Smooth muscle cell (in vitro differentiated cells): Measurements from ENCODE around the gene CDK6. TPM values are rescaled to one million over a fixed set of nuclear protein-coding genes. Genes with fewer than 3 reads are reported as not detected.

Experiments used
- DNase-seq: peaks from one replicate; lab custom pipeline; 2025; ENCODE audit not compliant: unreplicated experiment; lab: John Stamatoyannopoulos, UW
- H2AFZ ChIP-seq: fragments of 200-600 bp; sonication (generic); 2 replicates; pipeline ENCODE4 v1.6.0; 2016; ENCODE audit warnings: antibody characterized with exemption, low read depth, mild to moderate bottlenecking
- H3F3A ChIP-seq: fragments of 200-600 bp; sonication (generic); 2 replicates; pipeline ENCODE4 v1.6.0; 2017; ENCODE audit warnings: antibody characterized with exemption, low read depth
- H3K27ac ChIP-seq: fragments of 200-600 bp; sonication (generic); 2 replicates; pipeline ENCODE4 v1.5.1; 2016; ENCODE audit warnings: low read depth, mild to moderate bottlenecking
- H3K27me3 ChIP-seq: fragments of 200-600 bp; sonication (generic); 2 replicates; pipeline ENCODE4 v1.6.1; 2016; ENCODE audit warnings: low read depth, mild to moderate bottlenecking
- H3K36me3 ChIP-seq: fragments of 200-600 bp; sonication (generic); 2 replicates; pipeline ENCODE4 v1.5.1; 2016; ENCODE audit warnings: low read depth
- H3K4me1 ChIP-seq: fragments of 200-600 bp; sonication (generic); 2 replicates; pipeline ENCODE4 v1.5.1; 2016; ENCODE audit warnings: low read depth
- H3K4me2 ChIP-seq: fragments of 200-600 bp; sonication (generic); 2 replicates; pipeline ENCODE4 v1.6.0; 2016; ENCODE audit warnings: mild to moderate bottlenecking
- H3K4me3 ChIP-seq: fragments of 200-600 bp; sonication (generic); 2 replicates; pipeline ENCODE4 v1.5.1; 2016; ENCODE audit warnings: mild to moderate bottlenecking
- H3K79me2 ChIP-seq: fragments of 200-600 bp; sonication (generic); 2 replicates; pipeline ENCODE4 v1.6.0; 2016; ENCODE audit warnings: low read depth, mild to moderate bottlenecking
- H3K9ac ChIP-seq: fragments of 200-600 bp; sonication (generic); 2 replicates; pipeline ENCODE4 v1.6.0; 2016; ENCODE audit warnings: low read depth
- H3K9me3 ChIP-seq: fragments of 200-600 bp; sonication (generic); replicated peaks from 2 replicates; pipeline ENCODE4 v1.5.1; 2016; ENCODE audit warnings: low read depth
- H4K20me1 ChIP-seq: fragments of 200-600 bp; sonication (generic); 2 replicates; pipeline ENCODE4 v1.6.0; 2016; ENCODE audit warnings: low read depth
- CTCF ChIP-seq: fragments of 200-600 bp; sonication (generic); IDR thresholded peaks from 2 replicates; pipeline ENCODE4 v1.5.1; 2017; ENCODE audit warnings: borderline replicate concordance, mild to moderate bottlenecking, antibody characterized with exemption; ENCODE audit not compliant: insufficient read depth, poor library complexity, severe bottlenecking
- WGBS: methylation state at CpG from one replicate; pipeline ENCODE4 v1.1.7; 2016; ENCODE audit warnings: low lambda C conversion rate; 5-methylcytosine and 5-hydroxymethylcytosine counted together
- polyA plus RNA-seq: library from polyadenylated mRNA; unstranded; fragments of >200 nt; fragmentation: Nextera tagmentation; extraction: Ambion mirVana; gene quantifications from 2 replicates; pipeline ENCODE4 v1.2.1, GENCODE V29; 2016
- total RNA-seq: library from RNA; depleted of rRNA; stranded (reverse); fragments of >200 nt; gene quantifications from 2 replicates; pipeline ENCODE4 v1.2.3, GENCODE V29; 2014

Gene CDK6
- total and polyA plus RNA-seq, 2 experiments from 2014 or later = 34.2 to 99.2 TPM

DNA sequence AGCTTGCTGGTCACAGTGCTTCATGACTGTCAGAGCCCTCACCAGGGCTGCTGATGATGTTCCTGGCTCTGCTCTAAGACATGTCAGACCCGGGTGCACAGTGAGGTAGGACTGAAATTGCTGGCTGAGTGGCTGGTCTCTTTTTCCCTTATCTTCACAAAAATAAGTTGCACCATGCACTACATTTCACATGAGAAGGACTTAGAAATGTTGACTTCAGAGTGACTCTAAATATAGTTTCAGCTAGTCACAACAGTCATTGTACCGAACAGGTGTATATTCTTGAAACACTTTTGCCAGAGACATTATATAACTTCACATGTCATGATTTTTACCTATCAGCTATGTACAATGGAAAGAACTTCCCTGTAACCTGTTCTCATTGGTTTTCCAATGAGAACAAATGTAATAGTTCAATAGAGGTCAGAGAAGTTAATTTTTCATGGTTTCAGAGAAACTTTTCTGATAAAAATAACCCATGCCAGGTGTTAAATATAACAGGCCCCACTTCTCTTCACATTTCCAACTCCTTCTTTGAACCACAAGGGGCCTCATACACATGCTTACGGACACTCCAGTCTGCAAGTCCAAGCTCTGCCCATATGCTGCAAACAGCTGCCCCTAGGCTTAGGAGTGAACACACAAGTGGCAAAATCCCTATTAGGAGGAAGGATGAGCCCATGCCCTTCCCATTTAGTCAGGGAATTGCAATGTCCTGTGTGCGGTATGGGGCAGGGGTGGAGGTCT lies 115.6 kb downstream of the CDK6 start:
- WGBS = 91% methylated on average over 4 of the region's 4 CpGs
- H3K4me2 ChIP-seq = no peak overlapping the region
- TF ChIP-seq CTCF = no peak

DNA sequence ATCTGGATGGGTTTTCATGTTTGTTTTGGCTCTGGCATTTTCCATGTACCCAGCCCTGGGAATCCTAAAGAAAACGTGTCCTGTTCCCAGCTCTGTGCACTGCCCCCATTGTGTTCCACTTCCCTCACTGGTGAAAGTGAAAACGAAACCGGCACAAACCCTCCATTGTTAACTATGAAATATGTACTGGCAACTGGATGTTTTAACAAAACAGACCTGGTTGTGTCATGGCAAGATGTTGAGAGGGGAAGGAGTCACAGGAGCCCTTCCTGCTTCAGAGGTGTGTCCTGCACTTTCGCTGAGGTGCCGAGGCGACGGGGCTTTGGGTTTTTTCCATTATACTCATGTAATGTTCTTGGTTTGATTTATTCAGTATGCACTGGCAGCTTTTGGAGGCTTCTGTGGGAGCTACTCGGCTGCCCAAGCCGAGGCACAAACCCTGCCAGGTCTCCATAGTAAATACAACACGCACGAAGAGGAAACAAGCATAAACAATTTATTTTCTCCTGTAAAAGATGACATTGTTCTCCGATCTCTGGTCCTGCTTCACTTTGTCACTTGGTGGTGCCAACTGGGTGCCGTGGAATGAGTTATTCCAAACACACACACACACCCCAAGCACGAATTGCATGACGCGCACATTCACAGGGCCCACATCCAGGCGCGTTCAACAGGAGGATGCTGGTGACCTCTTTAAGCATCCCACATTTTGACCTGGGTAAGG lies 118.2 kb downstream of the CDK6 start:
- no peaks in the 10 kb centered on the region for H3K36me3 ChIP-seq
- no peaks in the 10 kb centered on the region for H3K27me3 ChIP-seq
- no peak for DNase-seq
- peaks cover 5% of the 10 kb centered on the region for H3F3A ChIP-seq
- peaks cover 62% of the 10 kb centered on the region for H3K79me2 ChIP-seq
- no peak overlapping the region for H2AFZ ChIP-seq
- H3K4me3 ChIP-seq = no peak overlapping the region
- TF ChIP-seq CTCF = no peak
- no peak overlapping the region for H3K4me2 ChIP-seq
- no peaks in the 10 kb centered on the region for H3K9me3 ChIP-seq
- no peak overlapping the region for H3K9ac ChIP-seq
- peaks cover 3% of the 10 kb centered on the region for H3K4me1 ChIP-seq
- peaks cover 62% of the 10 kb centered on the region for H4K20me1 ChIP-seq
- 96% methylated on average over 18 of the region's 18 CpGs for WGBS
- H3K27ac ChIP-seq = no peak overlapping the region

More for the DNA sequence above, 115.6 kb downstream of the CDK6 start:
- Histone ChIP-seq H3K9ac (no peak overlapping the region), H3K36me3 (peaks cover 5% of the 10 kb centered on the region), H3K27me3 (no peaks in the 10 kb centered on the region), H3K9me3 (no peaks in the 10 kb centered on the region), H2AFZ (no peak overlapping the region), H4K20me1 (peaks cover 54% of the 10 kb centered on the region), H3K27ac (no peak overlapping the region), H3K4me3 (no peak overlapping the region), H3F3A (peaks cover 12% of the 10 kb centered on the region), H3K4me1 (peaks cover 18% of the 10 kb centered on the region), H3K79me2 (peaks cover 69% of the 10 kb centered on the region)
- DNase-seq = no peak

GRCh38 chr7:92717623-92717992 lies 118.8 kb downstream of the CDK6 start:
- TF ChIP-seq CTCF = no peak
- no peaks in the 10 kb centered on the region for H3K27me3 ChIP-seq
- H3K4me2 ChIP-seq = no peak overlapping the region
- H3K9me3 ChIP-seq = no peaks in the 10 kb centered on the region
- H4K20me1 ChIP-seq = peaks cover 57% of the 10 kb centered on the region
- DNase-seq = no peak
- no peaks in the 10 kb centered on the region for H3K36me3 ChIP-seq
- no peak overlapping the region for H3K4me3 ChIP-seq
- H3K9ac ChIP-seq = no peak overlapping the region
- no peak overlapping the region for H2AFZ ChIP-seq
- no peaks in the 10 kb centered on the region for H3K4me1 ChIP-seq
- peaks cover 1% of the 10 kb centered on the region for H3F3A ChIP-seq
- 91% methylated on average over 7 of the region's 7 CpGs for WGBS
- H3K79me2 ChIP-seq = peaks cover 62% of the 10 kb centered on the region
- H3K27ac ChIP-seq = no peak overlapping the region
